Cardiac septum (tissue), 1 donor: Measurements from ENCODE around the gene CWC27. TPM values are rescaled to one million over a fixed set of nuclear protein-coding genes. Genes with fewer than 3 reads are reported as not detected.

Experiments used
- DNase-seq: peaks from one replicate; pipeline ENCODE4 v3.0.0-alpha.2; 2020; ENCODE audit warnings: low spot score
- intact Hi-C: fragments of 100-400 bp; cut with DNase I; formaldehyde crosslinking; loops from one replicate; pipeline ENCODE4 v1.14.0; 2022
- total RNA-seq: library from RNA; stranded (reverse); fragmentation: NEBNext Ultra II Directional; extraction: Animal tissue kit (Norgen Biotek cat#: 25700); gene quantifications from one replicate; pipeline ENCODE4 v1.2.1, GENCODE V29; 2021
- donor health status: DM: no; HTN: no; CAD: no.

The CWC27 gene
- total RNA-seq, 1 donor from 2014 or later, result 19.9 TPM

DNA sequence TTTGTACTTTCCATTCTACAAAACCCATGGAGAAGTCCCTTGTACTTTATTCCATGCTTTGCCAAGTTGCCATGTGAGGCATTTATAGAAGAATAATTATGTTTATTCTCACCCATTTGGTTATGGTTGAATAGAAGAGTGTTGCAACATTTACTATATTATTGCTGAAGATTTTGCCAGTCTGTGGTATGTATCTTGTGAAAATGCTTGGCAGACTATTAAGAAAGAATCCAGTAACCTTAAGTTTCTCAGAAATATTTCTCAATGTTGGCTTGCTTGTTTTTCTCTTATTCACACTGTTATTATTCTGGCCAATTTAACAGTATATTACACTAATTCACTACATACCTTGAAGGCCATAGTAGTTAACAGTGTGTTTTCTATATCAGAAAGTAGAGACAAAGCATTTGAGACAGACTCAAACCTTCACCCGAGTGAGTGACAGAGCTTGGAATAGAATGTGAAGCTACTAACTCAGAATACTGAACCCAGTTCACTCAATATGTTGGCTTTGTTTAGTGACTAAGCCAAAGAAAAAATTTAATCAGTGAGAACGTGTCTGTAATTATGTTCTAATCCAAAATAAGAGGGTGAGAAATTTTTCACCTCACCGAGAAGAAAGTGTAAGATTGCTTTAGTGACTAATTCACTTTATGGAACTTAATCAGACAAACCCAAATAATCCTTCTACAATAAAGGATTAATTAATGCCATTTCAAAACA, 184.4 kb downstream of the CWC27 start:
- intact Hi-C loops, result no loop called here
- no peak for DNase-seq

DNA sequence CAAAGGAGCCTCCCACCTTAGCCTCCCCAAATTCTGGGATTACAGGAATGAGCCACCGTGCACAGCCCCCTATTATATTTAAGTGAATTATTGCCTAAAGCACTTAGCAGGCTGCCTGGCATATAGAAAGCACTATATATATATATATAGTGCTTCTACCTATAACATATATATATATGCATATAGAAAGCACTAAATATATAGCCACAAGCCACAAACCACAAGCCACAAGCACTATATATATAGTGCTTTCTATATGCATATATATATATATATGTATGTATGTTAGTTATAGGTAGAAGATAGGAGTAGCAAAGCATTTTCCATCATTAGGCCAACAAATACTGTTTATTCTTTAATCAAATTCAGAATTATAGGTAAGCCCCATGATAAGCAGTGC, 185.8 kb downstream of the CWC27 start:
- no peak for DNase-seq
- intact Hi-C loops, result no loop called here

- DNase-seq, result no peak
- intact Hi-C loops, result loop anchor here (1.0 to 5.0 kb wide), 2 partner anchors 144 to 523 kb away; partner anchors contain the start of gene ADAMTS6
Measured at GRCh38 chr5:64958757-64959391, 190.1 kb downstream of the CWC27 start.

DNA sequence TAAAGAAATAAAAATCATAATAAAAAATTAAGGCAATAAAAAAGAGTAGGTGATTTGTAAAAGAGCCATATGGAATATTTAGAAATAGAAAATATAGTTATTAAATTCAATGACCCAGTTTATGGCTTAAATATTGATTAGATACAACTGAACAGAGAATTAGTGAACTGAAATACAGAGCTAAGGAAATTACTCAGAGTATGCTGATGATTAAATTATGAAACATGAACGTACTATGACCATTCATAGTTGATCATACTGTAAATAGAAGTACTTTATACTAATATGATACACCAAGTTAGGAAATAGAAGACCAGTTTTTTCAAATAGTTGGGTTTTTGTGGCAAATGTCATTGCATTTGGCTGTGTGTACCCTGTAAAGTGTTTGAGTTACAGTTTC, 194.5 kb downstream of the CWC27 start:
- intact Hi-C loops, result no loop called here

GRCh38 chr5:64968591-64969110, 199.9 kb downstream of the CWC27 start:
- intact Hi-C loops, result no loop called here
- no peak for DNase-seq

More for the DNA sequence above, 194.5 kb downstream of the CWC27 start:
- DNase-seq, result no peak

DNA sequence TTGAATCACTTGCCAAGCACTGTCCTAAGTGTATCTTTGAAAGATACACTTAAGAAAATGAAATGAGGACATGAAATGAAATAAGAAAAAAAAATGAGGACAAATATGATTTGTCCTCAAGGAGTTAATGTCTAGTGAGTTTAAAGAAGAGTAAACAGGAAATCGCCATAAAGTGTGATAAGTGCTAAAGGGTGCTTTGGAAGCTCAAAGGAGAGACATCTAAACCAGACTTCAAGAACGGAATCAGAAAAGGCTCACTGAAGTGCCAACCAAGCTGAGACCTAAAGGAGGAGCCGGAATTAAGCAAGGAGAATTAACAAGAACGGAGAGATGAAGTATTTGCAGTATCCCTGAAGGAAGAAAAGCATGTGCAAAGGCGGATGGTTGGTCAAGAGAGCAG, 200.8 kb downstream of the CWC27 start:
- no peak for DNase-seq
- intact Hi-C loops, result no loop called here

DNA sequence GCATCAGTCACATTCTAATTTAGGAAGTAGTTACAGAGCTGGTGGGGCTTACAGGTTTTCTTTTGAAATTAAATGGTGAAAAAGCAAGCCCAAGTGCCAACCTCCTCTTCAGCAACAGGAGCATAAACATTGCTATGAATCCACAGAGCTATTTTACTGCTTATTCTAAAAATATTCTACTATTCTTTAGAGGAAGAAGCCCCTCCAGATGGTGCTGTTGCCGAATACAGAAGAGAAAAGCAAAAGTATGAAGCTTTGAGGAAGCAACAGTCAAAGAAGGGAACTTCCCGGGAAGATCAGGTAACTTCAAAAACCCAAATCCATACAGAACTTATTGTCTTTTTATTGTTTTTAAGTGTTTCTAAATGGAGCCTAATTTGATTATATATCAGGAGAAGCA, 202.8 kb downstream of the CWC27 start:
- intact Hi-C loops, result loop anchor here (5.0 kb wide), 1 partner anchor 511 kb away; the partner anchor contains the start of gene ADAMTS6
- no peak for DNase-seq

- intact Hi-C loops, result loop anchor here (5.0 kb wide), 1 partner anchor 510 kb away; the partner anchor contains the start of gene ADAMTS6
Measured at GRCh38 chr5:64971990-64972389, 203.3 kb downstream of the CWC27 start.

GRCh38 chr5:64972591-64972990, 203.9 kb downstream of the CWC27 start:
- no peak for DNase-seq
- intact Hi-C loops, result loop anchor here (5.0 kb wide), 1 partner anchor 510 kb away; the partner anchor contains the start of gene ADAMTS6

More at GRCh38 chr5:64971990-64972389, 203.3 kb downstream of the CWC27 start:
- no peak for DNase-seq

- intact Hi-C loops, result loop anchor here (5.0 kb wide), 1 partner anchor 509 kb away; the partner anchor contains the start of gene ADAMTS6
- DNase-seq, result no peak
Measured at GRCh38 chr5:64973215-64973614, 204.5 kb downstream of the CWC27 start.

- DNase-seq, result no peak
Measured at GRCh38 chr5:64977779-64978178, 209.0 kb downstream of the CWC27 start.

GRCh38 chr5:64978546-64978945, 209.8 kb downstream of the CWC27 start:
- no peak for DNase-seq
- intact Hi-C loops, result no loop called here

More at GRCh38 chr5:64977779-64978178, 209.0 kb downstream of the CWC27 start:
- intact Hi-C loops, result no loop called here

GRCh38 chr5:64979531-64979930, 210.8 kb downstream of the CWC27 start:
- no peak for DNase-seq
- intact Hi-C loops, result no loop called here

GRCh38 chr5:64980176-64980575, 211.4 kb downstream of the CWC27 start:
- DNase-seq, result no peak
- intact Hi-C loops, result no loop called here

DNA sequence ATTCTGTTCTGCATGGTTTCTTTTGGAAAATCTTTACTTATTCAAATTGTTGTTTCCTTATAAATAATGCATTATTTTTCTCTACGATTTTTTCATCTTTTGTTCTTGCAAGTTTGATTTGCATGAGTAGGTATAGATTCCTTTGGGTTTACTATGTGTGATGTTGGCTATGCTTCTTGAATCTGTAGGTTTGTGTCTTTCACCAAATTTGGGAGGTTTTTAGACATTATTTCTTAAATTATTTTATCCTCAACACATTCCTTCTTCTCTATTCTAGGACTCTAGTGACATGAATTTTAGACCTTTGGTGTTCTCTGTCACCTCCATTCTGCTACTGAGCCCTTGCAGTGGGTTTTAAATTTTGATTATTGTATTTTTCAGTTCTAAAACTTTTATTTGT, 219.0 kb downstream of the CWC27 start:
- intact Hi-C loops, result no loop called here

GRCh38 chr5:65009207-65009606, 240.5 kb downstream of the CWC27 start:
- intact Hi-C loops, result no loop called here
- DNase-seq, result no peak

More for the DNA sequence above, 219.0 kb downstream of the CWC27 start:
- DNase-seq, result no peak

DNA sequence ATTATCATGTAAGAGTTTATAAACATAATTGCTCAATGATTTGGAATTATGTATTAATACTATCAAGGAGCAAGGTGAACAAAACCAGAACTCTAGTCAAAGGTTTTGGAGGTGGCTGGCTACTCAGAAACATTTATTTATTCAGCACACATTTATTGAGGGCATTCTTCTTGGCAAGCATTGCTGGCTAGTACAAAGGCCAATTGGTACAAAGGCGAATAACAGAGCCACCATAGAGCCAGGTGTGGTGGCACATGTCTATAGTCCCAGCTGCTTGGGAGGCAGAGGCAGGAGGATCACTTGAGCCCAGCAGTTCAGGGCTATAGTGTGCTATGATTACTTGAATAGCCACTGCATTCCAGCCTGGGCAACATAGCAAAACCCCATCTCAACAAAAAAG, 242.1 kb downstream of the CWC27 start:
- no peak for DNase-seq
- intact Hi-C loops, result no loop called here

GRCh38 chr5:65012301-65012892, 243.7 kb downstream of the CWC27 start:
- intact Hi-C loops, result no loop called here

GRCh38 chr5:65013166-65013565, 244.4 kb downstream of the CWC27 start:
- no peak for DNase-seq
- intact Hi-C loops, result no loop called here

More at GRCh38 chr5:65012301-65012892, 243.7 kb downstream of the CWC27 start:
- DNase-seq, result no peak

- intact Hi-C loops, result no loop called here
- no peak for DNase-seq
Measured at GRCh38 chr5:65014769-65015168, 246.0 kb downstream of the CWC27 start.
